ENCODE data around the gene SLC47A1.
"Not testable (repeated sequence)": the region's sequence is repeated elsewhere in the genome, so short reads cannot be mapped to it uniquely, and the experiment has no call there.

The SLC47A1 gene

GRCh38 chr17:19520641-19521040 is 13.0 kb upstream of the SLC47A1 start:
- no peak for TF ChIP-seq CTCF (IDR thresholded peaks at IDR 0.05; ENCODE audit: low read depth, low read length, missing control alignments)
- no peak overlapping the region for H3K27ac ChIP-seq
- no peaks in the 10 kb centered on the region for H3K36me3 ChIP-seq (replicated peaks)
- DNase-seq, result no peak
- no peaks in the 10 kb centered on the region for H3K27me3 ChIP-seq (replicated peaks)
- H3K4me3 ChIP-seq (ENCODE audit: low read depth, low read length), result no peak overlapping the region
- in situ Hi-C loops (cut with HindIII; ENCODE audit: low pct_ligation_motif_present, low sequenced_read_pairs), result no loop called here

GRCh38 chr17:19523690-19524089 is 10.0 kb upstream of the SLC47A1 start:
- Histone ChIP-seq H3K27ac (no peak overlapping the region), H3K4me3 (ENCODE audit: low read depth, low read length) (no peak overlapping the region), H3K27me3 (replicated peaks) (no peaks in the 10 kb centered on the region), H3K36me3 (replicated peaks) (no peaks in the 10 kb centered on the region)
- DNase-seq, result no peak
- in situ Hi-C loops (cut with HindIII; ENCODE audit: low pct_ligation_motif_present, low sequenced_read_pairs), result no loop called here
- no peak for TF ChIP-seq CTCF (IDR thresholded peaks at IDR 0.05; ENCODE audit: low read depth, low read length, missing control alignments)

- H3K27ac ChIP-seq; H3K4me3 ChIP-seq (ENCODE audit: low read depth, low read length); in situ Hi-C loops (cut with HindIII; ENCODE audit: low pct_ligation_motif_present, low sequenced_read_pairs); H3K27me3 ChIP-seq (replicated peaks); H3K36me3 ChIP-seq (replicated peaks); DNase-seq: not testable (repeated sequence)
Observed at GRCh38 chr17:19526950-19527349, 6.7 kb upstream of the SLC47A1 start.

GRCh38 chr17:19531780-19532501 is 1.7 kb upstream of the SLC47A1 start:
- Histone ChIP-seq H3K27me3 (replicated peaks) (peaks cover 4% of the 10 kb centered on the region), H3K36me3 (replicated peaks) (no peaks in the 10 kb centered on the region), H3K27ac (no peak overlapping the region), H3K4me3 (ENCODE audit: low read depth, low read length) (no peak overlapping the region)
- no peak for TF ChIP-seq CTCF (IDR thresholded peaks at IDR 0.05; ENCODE audit: low read depth, low read length, missing control alignments)
- no peak for DNase-seq
- in situ Hi-C loops (cut with HindIII; ENCODE audit: low pct_ligation_motif_present, low sequenced_read_pairs), result no loop called here

GRCh38 chr17:19533036-19533717 is 477 bp upstream of the SLC47A1 start:
- H3K36me3 ChIP-seq (replicated peaks), result no peaks in the 10 kb centered on the region
- no peak for DNase-seq
- H3K4me3 ChIP-seq (ENCODE audit: low read depth, low read length), result peak overlapping the region; percentile 29
- peaks cover 4% of the 10 kb centered on the region for H3K27me3 ChIP-seq (replicated peaks)
- H3K27ac ChIP-seq, result no peak overlapping the region
- no peak for TF ChIP-seq CTCF (IDR thresholded peaks at IDR 0.05; ENCODE audit: low read depth, low read length, missing control alignments)
- in situ Hi-C loops (cut with HindIII; ENCODE audit: low pct_ligation_motif_present, low sequenced_read_pairs), result no loop called here

GRCh38 chr17:19534562-19535149 is 1.0 kb downstream of the SLC47A1 start:
- peaks cover 4% of the 10 kb centered on the region for H3K27me3 ChIP-seq (replicated peaks)

More at GRCh38 chr17:19534562-19535149, 1.0 kb downstream of the SLC47A1 start:
- H3K4me3 ChIP-seq (ENCODE audit: low read depth, low read length), result no peak overlapping the region
- no peak for TF ChIP-seq CTCF (IDR thresholded peaks at IDR 0.05; ENCODE audit: low read depth, low read length, missing control alignments)
- DNase-seq, result no peak
- in situ Hi-C loops (cut with HindIII; ENCODE audit: low pct_ligation_motif_present, low sequenced_read_pairs), result no loop called here
- no peak overlapping the region for H3K27ac ChIP-seq
- no peaks in the 10 kb centered on the region for H3K36me3 ChIP-seq (replicated peaks)

Measured in brain microvascular endothelial cell (primary cell).